Fibroblast of villous mesenchyme (primary cell): ENCODE data around the gene CYP2U1. TPM values are rescaled to one million over a fixed set of nuclear protein-coding genes. Genes with fewer than 3 reads are reported as not detected.
"Not testable (repeated sequence)": the region's sequence is repeated elsewhere in the genome, so short reads cannot be mapped to it uniquely, and the experiment has no call there.

Experiments used
- DNase-seq: peaks from one replicate; pipeline ENCODE4 v3.0.0-alpha.2; 2010; ENCODE audit warnings: low read depth
- H3K4me3 ChIP-seq: 2 replicates; pipeline ENCODE4 v1.5.1; 2011; ENCODE audit warnings: low read depth, mild to moderate bottlenecking, low read length
- total RNA-seq: library from RNA; depleted of rRNA; stranded (reverse); fragments of >200 nt; gene quantifications from 2 replicates; pipeline ENCODE4 v1.2.3, GENCODE V29; 2012
- TF ChIP-seq, protein P1 (sequence below): IDR thresholded peaks from 2 replicates; pipeline ENCODE4 v1.5.1; 2012; ENCODE audit warnings: low read depth, mild to moderate bottlenecking, low read length; ENCODE audit not compliant: insufficient read depth

CYP2U1 gene
- total RNA-seq, 1 donor: 19.0 TPM

DNA sequence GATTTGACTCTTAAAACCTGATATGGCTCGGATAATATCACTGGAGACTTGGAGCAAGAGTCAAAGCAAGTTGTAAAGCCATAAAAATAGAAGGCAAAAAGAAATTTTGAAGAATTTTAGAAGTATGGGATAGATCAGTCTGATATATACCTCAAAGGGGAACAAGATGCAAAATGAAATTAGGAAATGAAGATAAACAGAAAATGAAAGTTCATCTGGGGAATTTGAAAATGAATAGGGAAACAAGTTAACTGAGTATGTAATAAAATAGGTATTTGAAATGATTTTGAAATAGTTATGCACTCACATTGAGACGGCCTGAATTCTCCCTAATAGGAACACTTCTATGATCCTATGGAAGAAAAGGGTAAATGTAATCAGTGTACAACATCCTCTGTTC is 5.7 kb downstream of the CYP2U1 start:
- TF ChIP-seq, protein P1, sequence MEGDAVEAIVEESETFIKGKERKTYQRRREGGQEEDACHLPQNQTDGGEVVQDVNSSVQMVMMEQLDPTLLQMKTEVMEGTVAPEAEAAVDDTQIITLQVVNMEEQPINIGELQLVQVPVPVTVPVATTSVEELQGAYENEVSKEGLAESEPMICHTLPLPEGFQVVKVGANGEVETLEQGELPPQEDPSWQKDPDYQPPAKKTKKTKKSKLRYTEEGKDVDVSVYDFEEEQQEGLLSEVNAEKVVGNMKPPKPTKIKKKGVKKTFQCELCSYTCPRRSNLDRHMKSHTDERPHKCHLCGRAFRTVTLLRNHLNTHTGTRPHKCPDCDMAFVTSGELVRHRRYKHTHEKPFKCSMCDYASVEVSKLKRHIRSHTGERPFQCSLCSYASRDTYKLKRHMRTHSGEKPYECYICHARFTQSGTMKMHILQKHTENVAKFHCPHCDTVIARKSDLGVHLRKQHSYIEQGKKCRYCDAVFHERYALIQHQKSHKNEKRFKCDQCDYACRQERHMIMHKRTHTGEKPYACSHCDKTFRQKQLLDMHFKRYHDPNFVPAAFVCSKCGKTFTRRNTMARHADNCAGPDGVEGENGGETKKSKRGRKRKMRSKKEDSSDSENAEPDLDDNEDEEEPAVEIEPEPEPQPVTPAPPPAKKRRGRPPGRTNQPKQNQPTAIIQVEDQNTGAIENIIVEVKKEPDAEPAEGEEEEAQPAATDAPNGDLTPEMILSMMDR: no peak
- H3K4me3 ChIP-seq: no peak overlapping the region
- DNase-seq: no peak

DNA sequence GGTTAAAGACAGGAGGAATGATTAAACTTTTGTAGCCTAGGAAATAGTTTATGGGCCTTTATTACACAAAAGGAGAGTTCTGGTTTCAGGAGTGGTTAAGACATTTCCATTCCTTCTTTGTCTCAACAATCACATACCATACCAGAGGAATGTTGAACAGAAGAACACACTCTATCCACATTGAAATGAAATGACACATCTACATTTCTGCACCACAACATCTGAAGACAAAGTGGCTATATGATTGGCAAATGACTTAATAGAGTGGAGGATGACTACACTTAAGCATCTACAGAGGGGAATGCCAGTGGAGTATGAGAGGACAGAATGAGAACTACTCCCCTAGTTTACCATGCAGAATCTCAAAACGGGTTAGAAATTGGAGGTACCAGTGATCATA is 8.0 kb downstream of the CYP2U1 start:
- TF ChIP-seq, protein P1: no peak
- no peak for DNase-seq
- no peak overlapping the region for H3K4me3 ChIP-seq

DNA sequence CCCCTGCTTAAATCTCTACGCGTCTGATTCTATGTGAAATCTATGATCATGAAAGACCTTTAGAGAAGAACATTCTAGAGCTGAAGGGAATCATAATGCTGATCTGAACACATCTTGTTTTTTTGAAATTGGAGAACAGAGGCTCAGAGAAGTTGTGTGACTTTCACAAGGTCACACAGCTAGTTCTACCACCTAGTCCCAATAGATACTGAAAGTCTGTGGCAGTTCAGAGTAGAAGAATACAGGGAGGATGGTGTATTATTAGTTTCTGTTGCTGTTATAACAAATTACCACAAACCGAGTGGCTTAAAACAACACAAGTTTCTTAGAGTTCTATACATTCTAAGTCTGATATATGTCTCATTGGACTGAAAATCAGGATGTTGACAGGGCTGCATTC is 14.5 kb downstream of the CYP2U1 start:
- DNase-seq: no peak
- TF ChIP-seq, protein P1: no peak
- H3K4me3 ChIP-seq: no peak overlapping the region

DNA sequence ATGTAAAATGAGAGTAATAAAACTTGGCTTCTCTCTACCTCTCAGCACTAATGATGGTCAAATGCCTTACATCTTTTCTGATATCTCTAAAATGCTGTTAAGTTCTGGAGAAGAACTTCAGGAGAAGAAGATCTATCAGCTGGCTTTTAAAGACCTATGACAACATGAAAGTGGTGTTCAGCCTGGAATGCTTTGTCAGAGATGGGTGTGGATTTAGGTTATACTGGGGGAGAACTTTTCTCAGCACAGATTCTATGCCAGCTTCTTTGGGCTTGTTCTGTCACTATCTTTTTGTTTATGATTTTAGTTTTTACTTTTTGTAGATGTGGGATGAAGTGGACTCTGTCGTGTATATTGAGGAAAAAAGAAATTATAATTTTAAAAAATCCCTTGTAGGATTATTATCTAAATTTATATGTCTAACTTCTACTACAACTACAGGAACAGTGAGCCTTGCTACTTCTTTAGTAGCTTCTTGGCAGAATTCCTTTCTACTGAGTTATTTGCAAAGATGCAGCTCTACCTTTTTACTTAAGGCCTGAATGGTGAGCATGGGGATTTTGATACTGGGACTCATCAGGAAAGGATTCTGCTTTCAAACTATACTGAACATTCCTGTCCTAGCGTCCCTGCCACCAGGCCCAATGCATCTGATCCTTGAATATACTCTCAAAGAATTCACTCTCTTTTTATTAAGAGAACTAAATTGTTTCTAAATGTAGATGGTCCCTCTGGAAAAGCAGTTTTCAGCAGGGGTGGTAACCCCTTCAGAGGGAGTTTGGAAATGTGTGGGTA is 19.6 kb downstream of the CYP2U1 start:
- H3K4me3 ChIP-seq: no peak overlapping the region
- TF ChIP-seq, protein P1: no peak
- no peak for DNase-seq

DNA sequence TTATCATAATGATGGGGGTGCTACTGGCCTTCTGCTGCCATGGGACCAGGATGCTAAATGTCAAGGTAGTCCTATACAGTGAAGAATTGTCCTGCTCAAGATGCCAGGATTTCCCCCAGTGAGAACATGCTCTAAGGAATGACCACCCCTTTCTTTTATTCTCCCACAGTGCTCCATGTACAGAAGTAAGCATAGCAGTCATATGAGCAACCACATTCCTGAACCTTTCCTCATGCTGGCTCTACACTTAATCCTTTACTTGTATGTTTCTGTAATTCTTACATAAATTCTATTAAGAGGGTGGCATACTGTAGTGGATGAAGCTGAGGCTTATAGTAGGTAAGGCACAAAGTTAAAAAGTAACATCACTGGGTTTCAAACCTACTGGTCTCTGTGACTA is 20.2 kb downstream of the CYP2U1 start:
- TF ChIP-seq, protein P1: no peak
- peak; percentile 43 for DNase-seq
- no peak overlapping the region for H3K4me3 ChIP-seq

DNA sequence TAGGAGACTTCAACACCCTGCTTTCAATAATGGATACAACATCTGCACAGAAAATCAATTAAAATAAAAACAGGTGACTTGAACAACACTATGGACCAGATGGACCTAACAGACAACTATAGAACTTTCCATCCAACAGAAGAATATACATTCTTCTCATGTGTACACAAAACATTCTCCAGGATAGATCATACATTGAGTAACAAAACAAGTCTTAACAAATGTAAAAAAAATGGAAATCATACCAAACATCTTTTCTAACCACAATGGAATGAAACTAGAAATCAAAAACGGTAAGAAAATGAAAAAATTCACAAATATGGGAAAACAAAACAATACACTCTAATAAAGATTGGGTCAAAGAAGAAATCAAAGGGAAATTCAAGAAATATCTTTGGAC is 24.7 kb downstream of the CYP2U1 start:
- H3K4me3 ChIP-seq: no peak overlapping the region
- TF ChIP-seq, protein P1: no peak
- DNase-seq: no peak

DNA sequence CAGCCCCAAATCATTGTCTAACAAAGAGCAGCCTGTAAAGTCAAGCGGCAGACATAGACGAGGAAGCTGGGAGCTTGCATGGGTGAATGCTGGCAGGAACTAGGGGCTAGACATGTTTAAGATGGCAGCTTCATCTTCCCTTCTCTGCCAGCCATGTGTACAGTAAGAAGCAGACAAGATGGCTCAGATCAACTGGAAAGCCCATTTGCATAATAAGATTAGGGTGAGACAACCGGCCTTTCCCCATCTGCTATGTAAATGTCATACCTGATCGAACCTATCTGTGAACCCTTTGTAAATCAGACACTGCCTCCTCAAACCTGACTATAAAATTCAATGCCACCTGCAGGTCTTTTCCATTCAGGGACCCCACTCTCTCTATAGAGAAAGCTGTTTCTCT is 35.6 kb downstream of the CYP2U1 start:
- no peak overlapping the region for H3K4me3 ChIP-seq
- TF ChIP-seq, protein P1: no peak
- no peak for DNase-seq

DNA sequence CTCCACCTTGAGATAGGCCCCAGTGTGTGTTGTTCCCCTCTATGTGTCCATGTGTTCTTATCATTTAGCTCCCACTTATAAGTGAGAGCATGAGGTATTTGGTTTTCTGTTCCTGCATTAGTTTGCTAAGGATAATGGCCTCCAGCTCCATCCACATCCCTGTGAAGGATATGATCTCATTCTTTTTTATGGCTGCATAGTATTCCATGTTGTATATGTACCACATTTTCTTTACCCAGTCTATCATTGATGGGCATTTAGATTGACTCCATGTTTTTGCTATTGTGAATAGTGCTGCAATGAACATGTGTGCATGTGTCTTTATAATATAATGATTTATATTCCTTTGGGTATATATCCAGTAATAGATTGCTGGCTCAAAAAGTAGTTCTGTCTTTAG is 36.2 kb downstream of the CYP2U1 start:
- not testable (repeated sequence) for H3K4me3 ChIP-seq, DNase-seq

DNA sequence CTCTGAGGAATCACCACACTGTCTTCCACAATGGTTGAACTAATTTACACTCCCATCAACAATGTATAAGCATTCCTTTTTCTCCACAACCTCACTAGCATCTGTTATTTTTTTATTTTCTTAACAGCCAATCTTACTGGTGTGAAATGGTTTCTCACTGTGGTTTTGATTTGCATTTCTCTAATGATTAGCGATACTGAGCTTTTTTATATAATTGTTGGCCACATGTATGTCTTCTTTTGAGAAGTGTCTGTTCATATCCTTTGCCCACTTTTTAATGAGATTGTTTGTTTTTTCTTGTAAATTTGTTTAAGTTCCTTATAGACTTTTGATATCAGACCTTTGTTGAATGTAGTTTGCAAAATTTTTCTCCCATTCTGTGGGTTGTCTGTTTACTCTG is 36.6 kb downstream of the CYP2U1 start:
- DNase-seq, H3K4me3 ChIP-seq: not testable (repeated sequence)
